NCI-H446 treated with DMSO at 0.1 percent for 48 hours (cell line): Measurements from ENCODE around the gene UBE2O.

ENCODE experiments used
- DNase-seq: peaks from one replicate; lab custom pipeline; 2025; lab: John Stamatoyannopoulos, UW

The UBE2O gene

GRCh38 chr17:76388966-76389888 is 63.7 kb downstream of the UBE2O start:
- DNase-seq, result no peak

GRCh38 chr17:76386966-76387765 is 65.8 kb downstream of the UBE2O start:
- DNase-seq, result no peak

GRCh38 chr17:76385892-76386786 is 66.8 kb downstream of the UBE2O start:
- DNase-seq, result peak; percentile 18

- DNase-seq, result no peak
Observed at GRCh38 chr17:76384987-76385891, 67.7 kb downstream of the UBE2O start.

- DNase-seq, result peak; percentile 37
Observed at GRCh38 chr17:76384222-76384986, 68.5 kb downstream of the UBE2O start, which contains the start of gene SPHK1. Gene SPHK1, plus strand, starts transcription at chr17:76384609. Its CDS starts 1,036 bp downstream, at chr17:76385645.

GRCh38 chr17:76383546-76384221 is 69.3 kb downstream of the UBE2O start:
- no peak for DNase-seq

GRCh38 chr17:76382803-76383545 is 70.0 kb downstream of the UBE2O start:
- no peak for DNase-seq

- no peak for DNase-seq
Observed at GRCh38 chr17:76382351-76382802, 70.6 kb downstream of the UBE2O start.

- DNase-seq, result no peak
Observed at GRCh38 chr17:76381633-76382350, 71.2 kb downstream of the UBE2O start.

- no peak for DNase-seq
Observed at GRCh38 chr17:76379646-76380376, 73.1 kb downstream of the UBE2O start.

GRCh38 chr17:76379275-76379641 is 73.7 kb downstream of the UBE2O start:
- DNase-seq, result no peak

GRCh38 chr17:76378548-76379274 is 74.2 kb downstream of the UBE2O start:
- no peak for DNase-seq

- DNase-seq, result no peak
Observed at GRCh38 chr17:76376318-76377133, 76.4 kb downstream of the UBE2O start.

- DNase-seq, result no peak
Observed at GRCh38 chr17:76371656-76372628, 81.0 kb downstream of the UBE2O start.
